Keratinocyte (primary cell): ENCODE measurements around the gene AP1AR.

Experiments
- EZH2 ChIP-seq: IDR thresholded peaks from one replicate; pipeline ENCODE4 v1.6.1; 2012; ENCODE audit warnings: inconsistent platforms, mild to moderate bottlenecking, low read length, moderate library complexity
- TF ChIP-seq, protein P1 (sequence below), 3 experiments: IDR thresholded peaks in 1 of 3; conservative IDR thresholded peaks in 1 of 3; optimal IDR thresholded peaks in 1 of 3; 2 replicates in 2 of 3; 3 replicates in 1 of 3; pipeline versions ENCODE3 to v1.5.1; 2011; ENCODE audit warnings: low read length in 3 of 3, mild to moderate bottlenecking in 3 of 3, moderate library complexity in 2 of 3, control low read depth in 1 of 3, inconsistent platforms in 1 of 3; ENCODE audit not compliant: insufficient read depth in 2 of 3; ENCODE audit errors: extremely low read depth in 1 of 3

DNA sequence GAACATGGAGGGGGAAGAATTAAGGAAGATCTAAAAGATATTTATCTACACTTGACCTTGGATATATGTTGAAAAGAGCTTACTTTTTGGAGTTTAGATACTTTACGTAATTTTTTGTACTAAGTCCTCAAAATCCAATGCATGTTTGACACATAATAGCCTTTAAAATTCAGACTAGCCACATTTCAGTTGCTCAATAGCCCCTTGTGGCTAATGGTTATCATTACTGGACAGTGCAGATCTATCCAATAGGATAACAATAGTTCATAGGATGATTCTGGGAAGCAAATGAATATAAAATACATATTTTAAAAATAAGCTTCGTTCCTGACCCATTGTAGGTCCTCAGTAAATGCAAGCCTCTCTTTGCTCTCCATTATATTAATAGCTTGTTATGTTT lies 13.8 kb downstream of the AP1AR start:
- TF ChIP-seq, protein P1, sequence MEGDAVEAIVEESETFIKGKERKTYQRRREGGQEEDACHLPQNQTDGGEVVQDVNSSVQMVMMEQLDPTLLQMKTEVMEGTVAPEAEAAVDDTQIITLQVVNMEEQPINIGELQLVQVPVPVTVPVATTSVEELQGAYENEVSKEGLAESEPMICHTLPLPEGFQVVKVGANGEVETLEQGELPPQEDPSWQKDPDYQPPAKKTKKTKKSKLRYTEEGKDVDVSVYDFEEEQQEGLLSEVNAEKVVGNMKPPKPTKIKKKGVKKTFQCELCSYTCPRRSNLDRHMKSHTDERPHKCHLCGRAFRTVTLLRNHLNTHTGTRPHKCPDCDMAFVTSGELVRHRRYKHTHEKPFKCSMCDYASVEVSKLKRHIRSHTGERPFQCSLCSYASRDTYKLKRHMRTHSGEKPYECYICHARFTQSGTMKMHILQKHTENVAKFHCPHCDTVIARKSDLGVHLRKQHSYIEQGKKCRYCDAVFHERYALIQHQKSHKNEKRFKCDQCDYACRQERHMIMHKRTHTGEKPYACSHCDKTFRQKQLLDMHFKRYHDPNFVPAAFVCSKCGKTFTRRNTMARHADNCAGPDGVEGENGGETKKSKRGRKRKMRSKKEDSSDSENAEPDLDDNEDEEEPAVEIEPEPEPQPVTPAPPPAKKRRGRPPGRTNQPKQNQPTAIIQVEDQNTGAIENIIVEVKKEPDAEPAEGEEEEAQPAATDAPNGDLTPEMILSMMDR (optimal IDR thresholded peaks at IDR 0.05 in 1 of 3, IDR thresholded peaks at IDR 0.05 in 1 of 3, conservative IDR thresholded peaks at IDR 0.05 in 1 of 3; ENCODE audit: extremely low read depth in 1 of 3, insufficient read depth in 2 of 3, low read length in 3 of 3): no peak
- TF ChIP-seq EZH2: no peak
